UCSD-AML1 (cell line): ENCODE results near the gene DSC1.
"Not testable (repeated sequence)": the region's sequence is repeated elsewhere in the genome, so short reads cannot be mapped to it uniquely, and the experiment has no call there.

Experiments
- DNase-seq: peaks from one replicate; lab custom pipeline; 2025; ENCODE audit not compliant: unreplicated experiment; lab: John Stamatoyannopoulos, UW

The DSC1 gene

GRCh38 chr18:31171144-31171839 is 8.6 kb upstream of the DSC1 start:
- DNase-seq: no peak

GRCh38 chr18:31170335-31170734 is 7.7 kb upstream of the DSC1 start:
- no peak for DNase-seq

- DNase-seq: no peak
These were observed 250 bp downstream of the DSC1 start for GRCh38 chr18:31162419-31162793.

- no peak for DNase-seq
These were observed 768 bp downstream of the DSC1 start for GRCh38 chr18:31161757-31162418.

- no peak for DNase-seq
These were observed 5.6 kb downstream of the DSC1 start for GRCh38 chr18:31156821-31157763.

- DNase-seq: no peak
These were observed 7.2 kb downstream of the DSC1 start for GRCh38 chr18:31155498-31155897.

GRCh38 chr18:31154181-31154580 is 8.5 kb downstream of the DSC1 start:
- no peak for DNase-seq

GRCh38 chr18:31149351-31149750 is 13.3 kb downstream of the DSC1 start:
- no peak for DNase-seq

- no peak for DNase-seq
These were observed 14.1 kb downstream of the DSC1 start for GRCh38 chr18:31148600-31148999.

GRCh38 chr18:31146809-31147208 is 15.8 kb downstream of the DSC1 start:
- DNase-seq: no peak

GRCh38 chr18:31143025-31143424 is 19.6 kb downstream of the DSC1 start:
- DNase-seq: no peak

GRCh38 chr18:31138709-31139108 is 23.9 kb downstream of the DSC1 start:
- no peak for DNase-seq

GRCh38 chr18:31134988-31135529 is 27.6 kb downstream of the DSC1 start:
- no peak for DNase-seq

GRCh38 chr18:31129398-31130115 is 33.1 kb downstream of the DSC1 start:
- DNase-seq: no peak

- no peak for DNase-seq
These were observed 36.8 kb downstream of the DSC1 start for GRCh38 chr18:31125878-31126277.

- not testable (repeated sequence) for DNase-seq
These were observed 39.5 kb downstream of the DSC1 start for GRCh38 chr18:31123125-31123524.

GRCh38 chr18:31120594-31120993 is 42.1 kb downstream of the DSC1 start:
- DNase-seq: no peak

- DNase-seq: no peak
These were observed 45.6 kb downstream of the DSC1 start for GRCh38 chr18:31116853-31117595.

GRCh38 chr18:31112804-31113203 is 49.9 kb downstream of the DSC1 start:
- no peak for DNase-seq

GRCh38 chr18:31105733-31106132 is 56.9 kb downstream of the DSC1 start:
- no peak for DNase-seq
